SK-N-SH treated with all-trans-retinoic acid at 6 μM for 48 hours (cell line): ENCODE results near the gene VPS51.

Source experiments
- ATAC-seq: fragments of 200-7000 bp; cut with Tn5 transposase; 3 replicates; pipeline ENCODE4 v1.9.1; 2020; ENCODE audit warnings: mild to moderate bottlenecking, moderate library complexity
- BACH2 ChIP-seq: fragments of 250-450 bp; sonication (Bioruptor Pico); IDR thresholded peaks from 2 replicates; pipeline ENCODE4 v1.9.0; 2021; ENCODE audit warnings: mild to moderate bottlenecking, borderline replicate concordance
- CREB5 ChIP-seq: fragments of 250-450 bp; sonication (Bioruptor Pico); IDR thresholded peaks from 2 replicates; pipeline ENCODE4 v1.5.1; 2020; ENCODE audit warnings: low read depth, mild to moderate bottlenecking, moderate library complexity
- GLIS3 ChIP-seq: fragments of 250-450 bp; sonication (Bioruptor Pico); IDR thresholded peaks from 2 replicates; pipeline ENCODE4 v1.5.0; 2020; ENCODE audit warnings: mild to moderate bottlenecking, moderate library complexity
- ISL1 ChIP-seq: fragments of 250-450 bp; sonication (Bioruptor Pico); IDR thresholded peaks from 2 replicates; pipeline ENCODE4 v2.1.2; 2022; ENCODE audit warnings: mild to moderate bottlenecking, moderate library complexity
- OSR1 ChIP-seq: fragments of 250-450 bp; sonication (Bioruptor Pico); IDR thresholded peaks from 2 replicates; pipeline ENCODE4 v1.8.0; 2022; ENCODE audit warnings: moderate library complexity, mild to moderate bottlenecking, inconsistent platforms
- PATZ1 ChIP-seq: fragments of 250-450 bp; sonication (Bioruptor Pico); IDR thresholded peaks from 2 replicates; pipeline ENCODE4 v1.8.0; 2020; ENCODE audit warnings: mild to moderate bottlenecking, moderate library complexity, borderline replicate concordance
- POU6F1 ChIP-seq: fragments of 250-450 bp; sonication (Bioruptor Pico); IDR thresholded peaks from 2 replicates; pipeline ENCODE4 v1.8.0; 2021; ENCODE audit warnings: low read depth, mild to moderate bottlenecking, moderate library complexity, borderline replicate concordance
- SNAI2 ChIP-seq: fragments of 250-450 bp; sonication (Bioruptor Pico); IDR thresholded peaks from 2 replicates; pipeline ENCODE4 v1.5.0; 2020; ENCODE audit warnings: mild to moderate bottlenecking, moderate library complexity
- TCF4 ChIP-seq: fragments of 250-450 bp; sonication (Bioruptor Pico); IDR thresholded peaks from 2 replicates; pipeline ENCODE4 v1.8.0; 2021; ENCODE audit warnings: mild to moderate bottlenecking, moderate library complexity, borderline replicate concordance
- TOX ChIP-seq: fragments of 250-450 bp; sonication (Bioruptor Pico); IDR thresholded peaks from 2 replicates; pipeline ENCODE4 v1.8.0; 2021; ENCODE audit warnings: mild to moderate bottlenecking, moderate library complexity, borderline replicate concordance
- ZC3H10 ChIP-seq: fragments of 250-450 bp; sonication (Bioruptor Pico); IDR thresholded peaks from 2 replicates; pipeline ENCODE4 v1.5.1; 2021; ENCODE audit warnings: mild to moderate bottlenecking, moderate library complexity
- ZFP3 ChIP-seq: fragments of 250-450 bp; sonication (Bioruptor Pico); IDR thresholded peaks from 2 replicates; pipeline ENCODE4 v1.5.0; 2020; ENCODE audit warnings: mild to moderate bottlenecking, moderate library complexity
- ZFP30 ChIP-seq: fragments of 450-650 bp; formaldehyde crosslinking; IDR thresholded peaks from 2 replicates; pipeline ENCODE4 v1.5.0; 2022; ENCODE audit warnings: mild to moderate bottlenecking, moderate library complexity
- ZNF70 ChIP-seq: fragments of 450-650 bp; formaldehyde crosslinking; IDR thresholded peaks from 2 replicates; pipeline ENCODE4 v1.5.0; 2020; ENCODE audit warnings: mild to moderate bottlenecking, moderate library complexity
- TF ChIP-seq, protein P1 (sequence below): fragments of 250-450 bp; sonication (Bioruptor Pico); IDR thresholded peaks from 2 replicates; pipeline ENCODE4 v1.5.1; 2021; ENCODE audit warnings: mild to moderate bottlenecking, moderate library complexity
- TF ChIP-seq, protein P2 (sequence below): fragments of 250-450 bp; sonication (Bioruptor Pico); IDR thresholded peaks from 2 replicates; pipeline ENCODE4 v1.5.0; 2020; ENCODE audit warnings: mild to moderate bottlenecking, moderate library complexity

Gene VPS51

DNA sequence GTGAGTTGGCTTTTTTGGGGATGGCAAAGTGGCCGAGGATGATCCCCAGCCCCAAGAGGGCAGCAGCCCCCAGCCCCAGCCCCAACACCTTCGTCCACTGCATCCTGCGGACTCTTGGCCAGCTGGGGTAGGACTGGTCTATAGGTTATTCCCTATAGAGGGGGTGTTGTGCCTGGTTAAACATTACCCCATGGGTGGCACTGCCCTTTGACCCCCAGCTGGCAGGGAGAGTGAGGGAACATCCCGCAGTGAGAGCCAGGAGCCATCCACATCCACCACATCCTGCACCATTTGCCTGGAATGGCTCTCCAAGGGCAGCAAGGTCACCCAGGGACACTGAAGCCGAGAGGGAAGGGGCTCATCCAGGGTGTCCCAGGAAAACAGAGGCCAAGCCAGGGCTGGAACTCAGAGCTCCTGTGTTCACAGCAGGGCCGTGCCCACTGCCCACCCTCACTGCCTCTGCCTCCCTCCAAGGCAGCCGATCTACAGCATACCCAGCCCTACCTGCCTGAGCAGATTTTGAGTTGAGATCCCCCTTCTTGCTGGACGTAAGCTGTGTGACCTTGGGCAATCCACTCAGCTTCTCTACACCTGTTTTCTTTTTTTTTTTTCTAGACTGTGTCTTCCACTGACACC is 37.5 kb upstream of the VPS51 start, which contains the start of gene NAALADL1 (continued):
- no peak for TF ChIP-seq TCF4 (CRISPR knock-in tag)
- TF ChIP-seq, all 23 proteins: peak for 0

DNA sequence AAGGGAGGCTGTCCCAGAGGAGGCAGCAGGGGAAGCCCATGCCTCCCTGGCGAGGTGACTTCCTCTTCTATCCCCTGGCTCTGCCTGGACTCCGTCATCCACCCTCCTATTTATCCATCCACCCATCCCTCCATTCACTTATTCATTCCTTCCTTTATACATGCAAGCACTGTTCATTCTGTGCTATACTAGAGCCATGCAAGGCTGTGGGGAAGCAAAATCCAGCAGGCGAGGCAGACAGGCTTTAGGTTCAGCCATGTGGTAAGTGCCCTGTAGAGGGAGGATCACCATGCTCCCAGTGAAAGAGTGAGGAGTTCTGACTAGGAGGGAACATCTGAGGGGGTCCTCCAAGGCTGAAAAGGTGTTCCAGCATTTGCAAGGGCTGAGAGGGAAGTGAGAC is 36.5 kb upstream of the VPS51 start:
- no peak; the same call in 2 of the 3 replicates for ATAC-seq
- no peak for TF ChIP-seq ZNF70
- TF ChIP-seq, protein P1, sequence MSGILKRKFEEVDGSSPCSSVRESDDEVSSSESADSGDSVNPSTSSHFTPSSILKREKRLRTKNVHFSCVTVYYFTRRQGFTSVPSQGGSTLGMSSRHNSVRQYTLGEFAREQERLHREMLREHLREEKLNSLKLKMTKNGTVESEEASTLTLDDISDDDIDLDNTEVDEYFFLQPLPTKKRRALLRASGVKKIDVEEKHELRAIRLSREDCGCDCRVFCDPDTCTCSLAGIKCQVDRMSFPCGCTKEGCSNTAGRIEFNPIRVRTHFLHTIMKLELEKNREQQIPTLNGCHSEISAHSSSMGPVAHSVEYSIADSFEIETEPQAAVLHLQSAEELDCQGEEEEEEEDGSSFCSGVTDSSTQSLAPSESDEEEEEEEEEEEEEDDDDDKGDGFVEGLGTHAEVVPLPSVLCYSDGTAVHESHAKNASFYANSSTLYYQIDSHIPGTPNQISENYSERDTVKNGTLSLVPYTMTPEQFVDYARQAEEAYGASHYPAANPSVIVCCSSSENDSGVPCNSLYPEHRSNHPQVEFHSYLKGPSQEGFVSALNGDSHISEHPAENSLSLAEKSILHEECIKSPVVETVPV, result no peak
- TF ChIP-seq TOX (CRISPR knock-in tag), result no peak
- TF ChIP-seq OSR1 (CRISPR knock-in tag), result no peak
- no peak for TF ChIP-seq SNAI2 (CRISPR knock-in tag)
- no peak for TF ChIP-seq ZC3H10 (CRISPR knock-in tag)
- no peak for TF ChIP-seq GLIS3
- TF ChIP-seq ZFP30 (CRISPR knock-in tag), result no peak
- TF ChIP-seq, protein P2, sequence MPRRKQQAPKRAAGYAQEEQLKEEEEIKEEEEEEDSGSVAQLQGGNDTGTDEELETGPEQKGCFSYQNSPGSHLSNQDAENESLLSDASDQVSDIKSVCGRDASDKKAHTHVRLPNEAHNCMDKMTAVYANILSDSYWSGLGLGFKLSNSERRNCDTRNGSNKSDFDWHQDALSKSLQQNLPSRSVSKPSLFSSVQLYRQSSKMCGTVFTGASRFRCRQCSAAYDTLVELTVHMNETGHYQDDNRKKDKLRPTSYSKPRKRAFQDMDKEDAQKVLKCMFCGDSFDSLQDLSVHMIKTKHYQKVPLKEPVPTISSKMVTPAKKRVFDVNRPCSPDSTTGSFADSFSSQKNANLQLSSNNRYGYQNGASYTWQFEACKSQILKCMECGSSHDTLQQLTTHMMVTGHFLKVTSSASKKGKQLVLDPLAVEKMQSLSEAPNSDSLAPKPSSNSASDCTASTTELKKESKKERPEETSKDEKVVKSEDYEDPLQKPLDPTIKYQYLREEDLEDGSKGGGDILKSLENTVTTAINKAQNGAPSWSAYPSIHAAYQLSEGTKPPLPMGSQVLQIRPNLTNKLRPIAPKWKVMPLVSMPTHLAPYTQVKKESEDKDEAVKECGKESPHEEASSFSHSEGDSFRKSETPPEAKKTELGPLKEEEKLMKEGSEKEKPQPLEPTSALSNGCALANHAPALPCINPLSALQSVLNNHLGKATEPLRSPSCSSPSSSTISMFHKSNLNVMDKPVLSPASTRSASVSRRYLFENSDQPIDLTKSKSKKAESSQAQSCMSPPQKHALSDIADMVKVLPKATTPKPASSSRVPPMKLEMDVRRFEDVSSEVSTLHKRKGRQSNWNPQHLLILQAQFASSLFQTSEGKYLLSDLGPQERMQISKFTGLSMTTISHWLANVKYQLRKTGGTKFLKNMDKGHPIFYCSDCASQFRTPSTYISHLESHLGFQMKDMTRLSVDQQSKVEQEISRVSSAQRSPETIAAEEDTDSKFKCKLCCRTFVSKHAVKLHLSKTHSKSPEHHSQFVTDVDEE (CRISPR knock-in tag), result no peak
- TF ChIP-seq PATZ1 (CRISPR knock-in tag), result no peak

DNA sequence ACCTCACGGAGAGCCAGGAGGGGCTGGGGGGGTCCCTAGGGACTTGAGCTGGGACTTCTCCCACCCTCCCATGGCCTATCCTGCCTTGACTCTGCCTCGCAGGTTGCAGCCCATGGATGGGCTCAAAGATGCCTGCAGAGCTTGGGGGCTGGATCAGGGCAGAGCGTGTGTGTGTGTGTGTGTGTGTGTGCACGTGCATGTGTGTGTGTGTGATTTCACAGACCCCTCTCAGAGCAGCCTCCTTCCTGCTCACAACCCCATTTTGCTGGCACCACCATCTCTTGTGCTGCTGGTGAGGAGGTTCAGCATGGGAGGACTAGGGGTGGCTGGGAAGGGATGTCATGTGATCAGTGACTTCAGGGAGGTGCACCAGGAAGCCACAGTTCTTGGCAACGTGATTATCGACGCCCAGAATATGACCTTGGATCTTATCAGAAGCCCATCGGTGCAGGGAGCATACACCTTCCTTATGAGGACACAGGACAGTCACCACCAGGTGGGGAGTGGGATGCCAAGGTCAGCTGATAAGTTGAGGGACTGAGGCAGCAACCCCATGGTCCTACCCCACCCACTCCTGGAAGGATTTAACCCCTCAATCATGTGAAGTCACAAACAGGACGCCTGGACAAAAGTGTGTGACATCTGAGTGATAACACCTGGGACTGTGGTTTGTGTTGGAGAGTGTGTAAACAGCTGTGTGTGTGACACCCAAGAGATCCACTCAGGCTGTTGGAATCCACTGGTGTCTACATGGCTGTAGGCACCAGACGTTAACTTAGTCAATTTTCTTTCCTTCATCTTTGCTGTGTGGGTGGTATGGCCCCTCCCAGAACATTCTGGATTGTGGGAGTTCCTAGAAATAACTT is 35.8 kb upstream of the VPS51 start:
- TF ChIP-seq BACH2 (CRISPR knock-in tag) (no peak), TOX (CRISPR knock-in tag) (no peak), PATZ1 (CRISPR knock-in tag) (no peak), POU6F1 (CRISPR knock-in tag) (no peak), ZFP3 (CRISPR knock-in tag) (no peak), ISL1 (CRISPR knock-in tag) (no peak), CREB5 (CRISPR knock-in tag) (no peak), SNAI2 (CRISPR knock-in tag) (no peak)
- ATAC-seq, result no peak
